SHP77 treated with DMSO at 0.1 percent for 48 hours (cell line): Measurements from ENCODE around the gene SLC25A22.

Source experiments
- DNase-seq: peaks from one replicate; lab custom pipeline; 2025; lab: John Stamatoyannopoulos, UW

SLC25A22 gene

DNA sequence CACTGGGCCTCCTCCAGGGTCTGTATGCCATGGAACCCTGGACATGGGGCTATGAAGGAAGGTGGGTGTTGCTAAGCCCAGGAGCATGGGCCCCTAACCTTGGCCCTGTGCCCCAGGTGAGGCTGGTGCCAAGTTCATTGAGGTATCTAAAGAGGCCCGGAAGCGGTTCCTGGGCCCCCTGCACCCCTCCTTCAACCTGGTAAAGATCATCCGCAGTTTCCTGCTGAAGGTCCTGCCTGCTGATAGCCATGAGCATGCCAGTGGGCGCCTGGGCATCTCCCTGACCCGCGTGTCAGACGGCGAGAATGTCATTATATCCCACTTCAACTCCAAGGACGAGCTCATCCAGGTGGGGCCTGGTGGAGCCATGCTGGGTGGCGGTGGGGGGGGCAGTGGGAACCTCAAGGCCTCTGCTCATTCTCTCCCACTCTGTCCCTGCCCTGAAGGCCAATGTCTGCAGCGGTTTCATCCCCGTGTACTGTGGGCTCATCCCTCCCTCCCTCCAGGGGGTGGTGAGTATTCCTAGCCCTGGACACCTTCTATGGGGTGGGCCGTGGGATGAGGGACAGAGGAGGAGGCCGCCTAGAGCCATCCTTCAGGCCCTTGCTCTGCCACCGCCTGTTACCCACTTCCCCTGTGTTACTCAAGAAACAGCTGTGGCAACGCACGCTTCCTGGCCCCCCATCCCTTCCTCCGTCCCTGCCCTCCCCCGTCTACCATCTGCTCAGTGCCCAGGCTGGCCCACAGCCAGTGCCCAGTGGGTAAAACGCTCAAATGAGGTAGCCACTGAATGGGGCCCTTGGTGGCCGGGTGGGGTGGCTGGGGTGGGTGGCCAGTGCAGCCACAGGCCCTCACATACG is 23.7 kb upstream of the SLC25A22 start:
- DNase-seq: no peak

DNA sequence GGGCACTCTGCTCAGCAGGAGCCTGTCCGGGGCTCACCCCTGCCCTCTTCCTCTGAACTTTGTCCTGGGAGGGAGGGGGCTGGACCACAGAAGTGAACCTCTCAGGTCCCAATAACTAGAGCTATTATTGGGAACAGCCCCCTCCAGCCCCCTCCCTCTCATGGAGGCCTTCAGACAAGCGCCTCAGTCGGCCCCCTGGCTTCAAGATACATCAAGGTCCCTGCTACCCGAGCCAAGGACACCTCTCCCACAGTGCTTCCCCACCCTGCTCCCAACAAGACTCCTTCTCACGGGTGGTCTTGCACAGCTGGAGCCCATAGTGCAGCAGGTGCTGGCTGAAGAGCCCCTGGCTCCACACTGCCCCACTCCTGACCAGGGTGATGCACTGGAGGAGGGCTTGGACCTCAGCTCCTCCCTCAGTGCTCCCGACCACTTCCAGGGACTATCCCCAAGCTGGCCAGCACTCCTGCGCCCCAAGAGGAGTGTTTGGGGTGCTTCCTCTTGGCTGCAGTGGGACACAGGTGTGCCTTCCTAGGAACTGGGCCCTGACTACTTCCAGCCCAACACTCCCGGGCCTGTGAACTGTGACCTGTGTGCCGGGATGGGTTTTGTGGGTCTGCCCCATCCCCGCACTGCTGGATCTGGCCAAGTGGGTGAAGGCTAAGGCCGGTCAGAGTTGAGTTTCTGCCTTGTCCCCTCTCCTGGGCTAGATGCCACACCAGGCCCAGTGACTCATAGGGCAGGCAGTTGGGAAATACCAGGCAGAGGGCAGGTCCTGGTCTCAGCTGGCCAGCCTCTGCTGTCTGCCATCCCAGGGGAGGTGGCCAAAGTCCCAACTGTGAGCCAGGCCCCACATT is 22.8 kb upstream of the SLC25A22 start:
- no peak for DNase-seq

GRCh38 chr11:819943-820649 is 22.0 kb upstream of the SLC25A22 start:
- peak; percentile 17 for DNase-seq

- no peak for DNase-seq
Observed at GRCh38 chr11:819129-819931, 21.2 kb upstream of the SLC25A22 start.

- DNase-seq: no peak
Observed at GRCh38 chr11:818396-819128, 20.5 kb upstream of the SLC25A22 start, which contains the start of gene PNPLA2. Gene PNPLA2, plus strand, starts transcription at chr11:818914. Its CDS starts 805 bp downstream, at chr11:819719.

DNA sequence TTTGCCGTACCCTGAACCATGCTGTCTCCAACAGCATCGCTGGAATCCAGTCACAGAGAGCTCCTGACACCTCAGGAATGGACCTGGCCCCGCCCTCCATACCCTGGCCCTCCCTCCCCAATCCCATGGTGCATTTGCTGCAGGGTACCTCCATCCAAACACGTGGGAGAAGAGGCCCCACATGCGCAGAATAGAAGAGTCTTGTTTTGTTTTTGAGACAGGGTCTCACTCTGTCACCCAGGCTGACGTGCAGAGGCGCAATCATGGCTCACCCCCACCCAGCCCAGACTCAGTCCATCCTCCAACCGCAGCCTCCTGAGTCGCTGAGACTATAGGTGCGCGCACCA is 18.3 kb upstream of the SLC25A22 start:
- no peak for DNase-seq

DNA sequence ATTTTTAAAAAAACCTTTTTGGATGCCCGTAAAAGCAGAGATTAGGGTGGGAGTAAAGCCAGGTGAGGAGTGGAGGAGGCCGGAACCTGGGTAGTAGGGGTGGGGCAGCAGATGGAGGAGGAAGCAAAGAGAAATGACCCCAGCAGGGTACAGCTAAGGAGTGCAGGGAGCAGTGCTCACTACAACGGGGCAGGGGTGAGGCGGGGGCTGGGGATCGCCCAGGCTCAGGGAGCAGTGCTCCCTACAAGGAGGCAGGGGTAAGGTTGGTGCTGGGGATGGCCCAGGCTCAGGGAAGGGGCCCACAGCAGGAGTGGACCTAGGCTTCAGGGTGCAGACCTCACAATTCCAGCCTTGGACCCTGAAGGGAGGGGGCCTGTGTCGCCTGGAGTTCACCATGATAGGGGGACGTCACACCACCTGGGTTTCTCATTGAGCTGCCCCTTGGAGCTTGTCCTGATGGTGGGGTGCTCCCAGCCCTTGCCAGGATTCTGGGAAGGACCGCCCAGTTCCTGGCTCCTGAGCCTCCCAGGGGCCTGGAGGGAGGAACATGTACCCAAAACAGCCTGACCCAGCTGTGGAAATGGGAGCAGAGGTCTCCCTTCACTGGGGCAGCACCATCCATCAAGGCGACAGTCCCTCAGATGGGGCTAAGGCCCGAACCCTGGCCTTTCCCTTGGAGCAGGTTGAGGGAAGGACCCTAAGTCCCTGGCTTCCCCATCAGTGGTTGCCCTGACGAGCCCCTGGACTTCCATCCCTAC is 17.8 kb upstream of the SLC25A22 start:
- DNase-seq: no peak

GRCh38 chr11:813456-814096 is 15.5 kb upstream of the SLC25A22 start:
- DNase-seq: no peak

DNA sequence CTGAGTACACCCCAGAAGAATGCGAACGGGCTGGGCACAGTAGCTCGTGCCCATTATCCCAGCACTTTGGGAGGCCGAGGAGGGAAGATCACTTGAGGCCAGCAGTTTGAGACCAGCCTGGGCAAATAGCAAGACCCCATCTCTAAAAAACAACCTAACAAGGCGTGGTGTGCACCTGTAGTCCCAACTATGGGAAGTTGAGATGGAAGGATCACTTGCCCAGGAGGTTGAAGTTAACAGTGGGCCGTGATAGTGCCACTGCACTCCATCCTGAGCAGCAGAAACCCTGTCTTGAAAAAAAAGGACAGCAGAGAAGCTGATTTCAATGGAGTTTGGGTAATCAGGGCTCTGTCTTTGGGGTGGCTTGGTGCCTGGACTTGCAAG is 15.0 kb upstream of the SLC25A22 start:
- no peak for DNase-seq

- DNase-seq: no peak
Observed at GRCh38 chr11:812390-812789, 14.3 kb upstream of the SLC25A22 start.

GRCh38 chr11:811446-812245 is 13.6 kb upstream of the SLC25A22 start:
- DNase-seq: no peak

GRCh38 chr11:810040-810567 is 12.0 kb upstream of the SLC25A22 start:
- DNase-seq: no peak

GRCh38 chr11:809287-810039 is 11.4 kb upstream of the SLC25A22 start, which contains the start of gene RPLP2:
Gene RPLP2, plus strand, starts transcription at chr11:809967. Its CDS starts 268 bp downstream, at chr11:810235.
- DNase-seq: peak; percentile 66

DNA sequence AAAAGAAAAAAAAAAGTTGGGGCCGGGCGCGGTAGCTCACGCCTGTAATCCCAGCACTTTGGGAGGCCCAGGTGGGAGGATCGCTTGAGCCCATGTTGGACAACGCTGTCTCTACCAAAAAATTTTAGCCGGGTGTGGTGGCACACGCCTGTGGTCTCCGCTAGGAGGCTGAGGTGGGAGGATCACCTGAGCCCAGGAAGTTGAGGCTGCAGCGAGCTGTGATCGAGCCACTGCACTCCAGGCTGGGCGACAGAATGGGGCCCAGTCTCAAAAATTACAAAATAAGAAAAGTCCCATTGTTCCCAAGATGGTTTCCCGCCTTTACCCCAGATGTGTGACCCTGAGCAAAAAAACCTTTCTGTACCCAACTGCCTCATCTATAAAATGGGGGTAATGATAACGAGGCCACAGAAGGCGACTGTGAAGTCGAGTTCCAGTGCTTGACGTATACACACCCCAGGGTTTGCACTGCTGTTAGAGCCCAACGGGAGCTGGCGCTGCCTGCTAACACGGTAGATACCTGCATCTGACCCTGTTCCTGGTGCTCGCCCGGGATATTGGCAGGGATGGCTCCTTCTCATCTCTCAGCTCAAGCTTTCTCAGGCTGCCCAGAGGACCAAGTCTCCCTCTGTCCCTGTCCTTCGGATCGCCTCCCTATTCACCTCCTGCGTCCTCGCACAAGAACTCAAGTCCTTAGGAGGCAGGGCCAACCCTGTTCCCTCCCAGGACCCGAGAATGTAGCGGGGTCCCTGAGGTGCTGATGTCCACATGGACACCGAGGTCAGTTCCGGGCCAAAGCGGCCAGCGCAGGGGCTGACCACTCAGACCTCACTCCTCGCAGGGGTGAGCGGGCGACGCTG is 10.6 kb upstream of the SLC25A22 start:
- DNase-seq: no peak

- DNase-seq: no peak
Observed at GRCh38 chr11:804599-804964, 6.5 kb upstream of the SLC25A22 start.

GRCh38 chr11:803770-804598 is 5.9 kb upstream of the SLC25A22 start:
- no peak for DNase-seq
